Effector memory CD8-positive, alpha-beta T cell (primary cell): ENCODE results near the gene DHRS12.
A peak's percentile ranks its signal among the peaks of the same experiment; 100 is the strongest.

Experiments
- ATAC-seq: fragments of 150-1000 bp; cut with Tn5 transposase; replicated peaks from 2 replicates; pipeline ENCODE4 v1.10.0; 2021; ENCODE audit warnings: mild to moderate bottlenecking, moderate library complexity
- DNase-seq, 3 experiments: peaks; one replicate each; pipeline ENCODE4 v3.0.0; 2021
- H3K27ac Mint-ChIP-seq, 2 donors: one replicate each; pipeline ENCODE4 v1.8.0; 2022; ENCODE audit warnings: mild to moderate bottlenecking in 2 of 2, mixed read lengths in 2 of 2, moderate library complexity in 2 of 2
- H3K27me3 Mint-ChIP-seq, 2 donors: one replicate each; pipeline ENCODE4 v1.8.0; 2022; ENCODE audit warnings: mixed read lengths in 2 of 2
- H3K36me3 Mint-ChIP-seq: one replicate; pipeline ENCODE4 v1.8.0; 2022; ENCODE audit warnings: mild to moderate bottlenecking, moderate library complexity, mixed read lengths; ENCODE audit not compliant: insufficient read depth
- H3K4me1 Mint-ChIP-seq, 2 donors: one replicate each; pipeline ENCODE4 v1.8.0; 2022; ENCODE audit warnings: low read depth in 2 of 2, mixed read lengths in 2 of 2
- H3K4me3 Mint-ChIP-seq, 2 donors: one replicate each; pipeline ENCODE4 v1.8.0; 2022; ENCODE audit warnings: mild to moderate bottlenecking in 2 of 2, mixed read lengths in 2 of 2, moderate library complexity in 2 of 2
- H3K9me3 Mint-ChIP-seq, 2 donors: one replicate each; pipeline ENCODE4 v1.8.0; 2022; ENCODE audit warnings: mixed read lengths in 2 of 2

The DHRS12 gene

GRCh38 chr13:51811920-51812451 lies 8.0 kb upstream of the DHRS12 start:
- no peak for ATAC-seq
- DNase-seq = no peak
- Mint-ChIP-seq H3K4me3 (no peak overlapping the region), H3K27ac (peak overlapping the region in 1 of 2 donors; percentile 10), H3K27me3 (peaks cover 0 to 8% of the 10 kb centered on the region in 2 donors), H3K4me1 (peaks cover 8% of the 10 kb centered on the region in 2 donors), H3K9me3 (no peaks in the 10 kb centered on the region), H3K36me3 (no peaks in the 10 kb centered on the region)

DNA sequence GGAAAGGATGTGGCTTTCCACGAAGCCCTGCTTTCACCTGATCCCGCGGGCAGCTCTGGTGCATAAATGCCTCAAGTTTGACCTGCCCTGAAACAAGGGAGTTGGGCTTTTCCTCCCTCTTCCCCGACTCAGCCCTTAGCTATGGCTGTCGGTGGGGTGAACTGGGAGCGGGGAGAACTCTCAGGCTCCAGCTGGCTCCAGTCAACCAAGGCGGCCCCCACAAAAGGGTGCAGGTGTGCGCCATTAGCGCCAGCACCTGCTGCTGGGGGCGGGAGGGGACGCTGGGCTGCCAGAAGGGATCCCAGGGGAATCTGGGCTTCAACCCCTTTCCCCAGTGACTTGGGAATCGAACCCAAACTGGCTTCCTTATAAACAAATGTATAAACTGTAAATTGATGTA lies 7.1 kb upstream of the DHRS12 start:
- ATAC-seq (no peak), DNase-seq (no peak)
- H3K4me3 Mint-ChIP-seq = no peak overlapping the region
- H3K9me3 Mint-ChIP-seq = no peaks in the 10 kb centered on the region
- H3K4me1 Mint-ChIP-seq = peaks cover 9 to 12% of the 10 kb centered on the region in 2 donors
- H3K27me3 Mint-ChIP-seq = no peaks in the 10 kb centered on the region
- H3K27ac Mint-ChIP-seq = no peak overlapping the region
- H3K36me3 Mint-ChIP-seq = no peaks in the 10 kb centered on the region

DNA sequence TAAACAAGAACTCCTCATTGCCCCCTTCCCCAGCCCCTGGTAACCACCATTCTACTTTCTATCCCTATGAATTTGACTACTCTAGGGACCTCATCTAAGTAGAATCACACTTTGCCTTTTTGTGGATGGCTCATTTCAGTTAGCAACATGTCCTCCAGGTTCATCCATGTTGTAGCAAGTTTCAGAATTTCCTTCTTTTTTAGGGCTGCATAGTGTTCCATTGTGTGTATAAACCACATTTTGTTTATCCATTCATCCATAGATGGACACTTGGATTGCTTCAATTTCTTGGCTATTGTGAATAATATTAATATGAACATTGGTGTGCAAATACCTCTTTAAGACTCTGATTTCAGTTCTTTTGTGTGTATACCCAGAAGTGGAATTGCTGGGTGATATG lies 4.8 kb upstream of the DHRS12 start:
- no peak for DNase-seq
- no peak overlapping the region for H3K4me3 Mint-ChIP-seq
- ATAC-seq = no peak
- peaks cover 18% of the 10 kb centered on the region for H3K36me3 Mint-ChIP-seq
- H3K27ac Mint-ChIP-seq = peak overlapping the region in 1 of 2 donors; percentile 60
- no peaks in the 10 kb centered on the region for H3K27me3 Mint-ChIP-seq
- peaks cover 15 to 21% of the 10 kb centered on the region in 2 donors for H3K4me1 Mint-ChIP-seq
- H3K9me3 Mint-ChIP-seq = no peaks in the 10 kb centered on the region

GRCh38 chr13:51807041-51807440 lies 3.1 kb upstream of the DHRS12 start:
- no peak for ATAC-seq
- Mint-ChIP-seq H3K27me3 (no peaks in the 10 kb centered on the region), H3K4me1 (peaks cover 26 to 28% of the 10 kb centered on the region in 2 donors)

GRCh38 chr13:51806566-51806965 lies 2.6 kb upstream of the DHRS12 start:
- Mint-ChIP-seq H3K36me3 (peaks cover 40% of the 10 kb centered on the region), H3K9me3 (no peaks in the 10 kb centered on the region), H3K4me1 (peaks cover 30 to 32% of the 10 kb centered on the region in 2 donors), H3K27ac (peak overlapping the region; percentile 41 to 99), H3K27me3 (no peaks in the 10 kb centered on the region), H3K4me3 (no peak overlapping the region)
- no peak for ATAC-seq
- no peak for DNase-seq

More at GRCh38 chr13:51807041-51807440, 3.1 kb upstream of the DHRS12 start:
- Mint-ChIP-seq H3K4me3 (no peak overlapping the region), H3K27ac (peak overlapping the region; percentile 41 to 99), H3K36me3 (peaks cover 36% of the 10 kb centered on the region), H3K9me3 (no peaks in the 10 kb centered on the region)
- no peak for DNase-seq

- Mint-ChIP-seq H3K4me3 (peak overlapping the region in 1 of 2 donors; percentile 88), H3K4me1 (peaks cover 30 to 32% of the 10 kb centered on the region in 2 donors), H3K27me3 (no peaks in the 10 kb centered on the region), H3K36me3 (peaks cover 40% of the 10 kb centered on the region), H3K27ac (peak overlapping the region; percentile 41 to 99), H3K9me3 (no peaks in the 10 kb centered on the region)
- DNase-seq = no peak
- ATAC-seq = no peak
Observed at GRCh38 chr13:51805925-51806324, 2.0 kb upstream of the DHRS12 start.

DNA sequence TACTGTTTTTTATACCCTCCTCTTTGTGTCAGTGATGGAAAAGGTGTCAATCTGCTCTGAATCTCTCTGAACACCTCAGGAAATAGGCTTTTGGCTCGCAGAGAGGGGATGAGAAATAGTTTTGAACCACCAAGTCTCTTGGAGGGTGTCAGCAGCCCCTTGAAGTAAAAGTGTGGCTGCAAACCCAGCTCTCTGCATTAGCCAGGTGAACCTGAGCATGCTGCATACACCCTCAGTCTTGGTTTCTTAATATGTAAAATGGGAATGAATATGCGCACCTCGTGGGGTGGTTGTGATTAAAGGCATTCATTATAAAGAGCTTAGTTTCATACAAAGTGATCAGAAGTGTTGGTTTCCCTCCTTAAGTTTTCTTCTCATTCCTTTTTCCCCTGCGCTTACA lies 1.4 kb upstream of the DHRS12 start:
- H3K27ac Mint-ChIP-seq = peak overlapping the region; percentile 99
- ATAC-seq (no peak), DNase-seq (no peak)
- H3K4me3 Mint-ChIP-seq = peak overlapping the region; percentile 88 to 91
- no peaks in the 10 kb centered on the region for H3K9me3 Mint-ChIP-seq
- H3K36me3 Mint-ChIP-seq = peaks cover 40% of the 10 kb centered on the region
- H3K27me3 Mint-ChIP-seq = no peaks in the 10 kb centered on the region
- peaks cover 30 to 32% of the 10 kb centered on the region in 2 donors for H3K4me1 Mint-ChIP-seq

DNA sequence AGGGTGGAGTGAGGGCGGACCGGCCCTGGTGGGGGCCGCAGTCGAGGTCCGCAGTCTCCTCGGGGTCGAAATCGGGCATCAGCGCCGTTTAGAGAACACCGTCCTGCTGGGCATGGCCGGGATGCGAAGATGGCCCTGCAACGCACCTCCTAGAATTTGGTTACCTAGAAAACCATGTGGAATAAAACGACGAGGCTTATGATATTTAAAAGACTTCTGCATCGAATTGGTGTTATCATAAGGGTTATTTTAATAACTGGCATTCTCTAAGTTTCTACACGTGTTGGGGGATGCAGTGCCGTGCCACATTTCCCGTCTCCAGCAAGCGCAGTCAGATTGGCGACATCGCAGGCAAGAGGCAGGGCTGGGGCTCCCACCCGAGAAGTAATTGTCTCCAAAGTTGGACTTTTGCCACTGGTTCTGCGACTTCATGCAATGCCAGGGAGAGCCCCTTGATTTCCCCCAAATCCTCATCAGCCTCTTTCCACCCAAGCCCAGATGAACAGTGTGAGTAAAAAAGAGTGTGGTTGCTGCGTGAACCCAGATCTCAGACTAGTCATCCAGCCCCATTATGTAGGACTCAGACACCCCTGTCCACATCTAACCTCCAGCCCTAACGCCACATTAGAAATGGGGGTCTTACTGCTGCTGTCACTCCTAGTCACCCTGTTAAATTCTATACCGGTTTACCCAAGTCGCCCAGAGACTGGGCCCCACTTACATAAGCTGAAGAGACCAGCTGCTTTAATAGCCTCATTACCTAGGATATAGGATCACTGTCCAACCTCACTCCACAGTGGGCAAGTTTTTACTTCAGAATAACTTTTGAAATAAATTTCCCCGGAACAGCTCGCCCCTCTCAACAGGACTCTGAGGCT lies 571 bp upstream of the DHRS12 start:
- DNase-seq (peak; percentile 29 to 45 (median 29)), ATAC-seq (no peak)
- H3K4me1 Mint-ChIP-seq = peaks cover 30 to 35% of the 10 kb centered on the region in 2 donors

GRCh38 chr13:51802631-51803418 lies 1.1 kb downstream of the DHRS12 start:
- Mint-ChIP-seq H3K27ac (peak overlapping the region; percentile 99), H3K36me3 (peaks cover 44% of the 10 kb centered on the region), H3K9me3 (no peaks in the 10 kb centered on the region), H3K4me3 (peak overlapping the region; percentile 88 to 91), H3K4me1 (peaks cover 30 to 35% of the 10 kb centered on the region in 2 donors), H3K27me3 (no peaks in the 10 kb centered on the region)
- ATAC-seq (no peak), DNase-seq (peak in 1 of 3 experiments; percentile 10)

More for the DNA sequence above, 571 bp upstream of the DHRS12 start:
- H3K27ac Mint-ChIP-seq = peak overlapping the region; percentile 99
- H3K27me3 Mint-ChIP-seq = no peaks in the 10 kb centered on the region
- peak overlapping the region; percentile 88 to 91 for H3K4me3 Mint-ChIP-seq
- H3K36me3 Mint-ChIP-seq = peaks cover 40% of the 10 kb centered on the region
- H3K9me3 Mint-ChIP-seq = no peaks in the 10 kb centered on the region

DNA sequence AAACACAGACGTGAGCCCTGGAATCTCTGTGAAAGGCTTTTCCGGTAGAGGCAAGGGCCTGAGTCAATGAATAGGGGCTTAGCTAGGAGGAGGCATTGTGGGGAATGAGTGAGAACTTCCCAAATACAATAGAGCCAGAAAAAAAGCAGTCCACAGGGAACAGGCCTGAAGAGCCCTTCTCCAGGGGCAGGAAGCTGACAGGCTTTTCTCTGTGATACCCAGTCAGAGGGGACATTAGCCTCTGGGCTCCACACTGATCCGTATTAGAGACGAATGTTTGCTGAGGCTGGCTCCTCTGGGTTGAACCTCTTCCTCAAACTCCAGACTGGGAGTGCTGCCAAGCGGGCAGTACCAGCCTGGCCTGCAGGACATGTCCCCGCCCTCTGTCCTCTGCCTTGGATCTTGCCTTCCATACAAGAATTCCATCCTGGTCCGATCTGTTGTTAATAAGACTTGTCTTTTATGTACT lies 2.3 kb downstream of the DHRS12 start:
- no peaks in the 10 kb centered on the region for H3K9me3 Mint-ChIP-seq
- peaks cover 30 to 39% of the 10 kb centered on the region in 2 donors for H3K4me1 Mint-ChIP-seq
- peaks cover 45% of the 10 kb centered on the region for H3K36me3 Mint-ChIP-seq
- peak overlapping the region; percentile 88 to 91 for H3K4me3 Mint-ChIP-seq
- DNase-seq (no peak), ATAC-seq (no peak)
- peak overlapping the region; percentile 99 for H3K27ac Mint-ChIP-seq
- H3K27me3 Mint-ChIP-seq = no peaks in the 10 kb centered on the region

DNA sequence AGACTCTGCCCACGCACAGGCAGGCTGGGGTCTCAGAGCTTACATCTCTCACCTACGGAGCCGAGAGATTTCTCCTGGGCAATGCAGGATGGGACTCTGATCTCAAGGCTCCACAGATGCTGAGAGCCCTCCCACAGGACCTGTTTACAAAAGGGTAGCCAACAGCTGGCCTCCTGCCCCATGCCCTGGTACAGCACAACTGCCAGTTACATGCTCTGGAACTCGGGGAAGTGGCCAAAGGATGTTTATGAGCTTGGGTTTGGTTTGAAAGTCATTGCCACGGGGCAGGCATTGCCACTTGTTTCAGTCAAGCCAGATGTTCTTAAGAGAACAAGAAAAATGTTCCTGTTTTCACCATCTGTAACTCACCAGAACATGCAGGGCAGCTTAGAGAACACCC lies 3.5 kb downstream of the DHRS12 start:
- ATAC-seq = no peak
- H3K4me3 Mint-ChIP-seq = no peak overlapping the region
- H3K27ac Mint-ChIP-seq = peak overlapping the region in 1 of 2 donors; percentile 81
- H3K36me3 Mint-ChIP-seq = peaks cover 44% of the 10 kb centered on the region
- peaks cover 21 to 36% of the 10 kb centered on the region in 2 donors for H3K4me1 Mint-ChIP-seq
- no peaks in the 10 kb centered on the region for H3K9me3 Mint-ChIP-seq
- H3K27me3 Mint-ChIP-seq = no peaks in the 10 kb centered on the region
- no peak for DNase-seq

- ATAC-seq (no peak), DNase-seq (no peak)
- Mint-ChIP-seq H3K27me3 (no peaks in the 10 kb centered on the region), H3K27ac (no peak overlapping the region), H3K4me3 (no peak overlapping the region), H3K36me3 (peaks cover 32% of the 10 kb centered on the region), H3K9me3 (no peaks in the 10 kb centered on the region), H3K4me1 (peaks cover 9 to 29% of the 10 kb centered on the region in 2 donors)
Observed at GRCh38 chr13:51799261-51799660, 4.7 kb downstream of the DHRS12 start.
